Measurements from ENCODE around the gene ACAP2. TPM values are rescaled to one million over a fixed set of nuclear protein-coding genes. Genes with fewer than 3 reads are reported as not detected.
"Not testable (repeated sequence)": the region's sequence is repeated elsewhere in the genome, so short reads cannot be mapped to it uniquely, and the experiment has no call there.

Gene ACAP2
- total RNA-seq, 1 donor from 2014 or later, result 53.9 TPM

DNA sequence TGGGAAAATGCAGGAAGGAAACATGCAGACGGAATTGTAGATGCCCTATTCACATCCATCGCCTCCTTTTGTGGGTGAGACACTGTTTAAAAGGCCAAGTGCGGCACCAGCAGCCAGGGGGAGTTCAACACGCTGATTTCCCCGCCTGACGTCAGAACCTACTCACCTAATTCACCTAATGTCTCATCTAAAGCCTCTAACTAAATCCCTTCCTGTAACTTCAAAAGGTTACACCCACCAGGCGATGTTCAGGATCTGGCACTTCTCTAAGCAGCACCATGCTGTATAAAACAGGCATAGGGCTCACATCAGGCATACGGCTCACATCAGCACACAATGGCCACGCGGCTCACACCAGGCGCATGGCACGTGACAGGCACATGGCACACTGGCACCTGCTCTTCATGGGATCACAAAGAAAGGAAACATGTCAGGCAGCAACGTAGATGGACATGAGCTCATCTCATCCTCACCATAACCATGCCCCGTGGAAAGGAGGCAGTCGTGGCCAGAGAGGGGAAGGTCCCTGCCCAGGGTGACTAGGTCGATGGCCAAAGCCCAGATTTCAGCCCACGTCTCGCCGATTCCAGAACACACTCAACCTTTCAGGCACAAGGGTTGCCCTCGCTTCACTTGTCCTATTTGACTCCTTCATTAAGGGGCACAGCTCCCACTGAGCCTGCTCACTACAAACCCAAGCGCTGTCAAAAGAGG, 193.6 kb downstream of the ACAP2 start:
- peak; percentile 22 for DNase-seq (ENCODE audit: low spot score)

DNA sequence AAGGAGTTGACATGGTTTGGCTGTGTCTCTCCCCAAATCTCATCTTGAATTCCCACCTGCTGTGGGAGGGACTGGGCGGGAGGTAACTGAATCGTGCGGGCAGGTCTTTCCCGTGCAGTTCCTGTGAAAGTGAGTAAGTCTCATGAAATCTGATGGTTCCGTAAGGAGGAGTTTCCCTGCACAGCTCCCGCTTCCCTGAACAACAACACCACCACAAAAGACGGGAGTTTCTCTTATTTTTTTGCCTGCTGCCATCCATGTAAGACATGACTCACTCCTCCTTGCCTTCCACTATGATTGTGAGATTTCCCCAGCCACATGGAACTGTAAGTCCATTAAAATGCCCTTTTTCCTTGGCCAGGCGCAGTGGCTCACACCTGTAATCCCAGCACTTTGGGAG, 194.5 kb downstream of the ACAP2 start:
- peak; percentile 37 for DNase-seq (ENCODE audit: low spot score)

DNA sequence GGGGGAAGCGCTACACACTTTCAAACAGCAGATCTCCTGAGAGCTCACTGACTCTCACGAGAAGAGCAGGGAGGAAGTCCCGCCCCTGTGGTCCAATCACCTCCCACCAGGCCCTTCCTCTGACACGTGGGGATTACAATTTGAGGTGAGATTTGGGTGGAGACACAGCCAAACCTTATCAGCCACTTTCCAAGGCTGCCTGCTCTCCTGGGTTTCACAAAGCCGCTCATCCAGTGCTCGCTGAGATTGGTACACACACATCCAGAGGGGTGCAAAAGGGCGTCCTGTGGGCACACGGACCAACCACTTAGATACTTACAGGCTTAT, 195.0 kb downstream of the ACAP2 start:
- DNase-seq (ENCODE audit: low spot score), result peak; percentile 22

DNA sequence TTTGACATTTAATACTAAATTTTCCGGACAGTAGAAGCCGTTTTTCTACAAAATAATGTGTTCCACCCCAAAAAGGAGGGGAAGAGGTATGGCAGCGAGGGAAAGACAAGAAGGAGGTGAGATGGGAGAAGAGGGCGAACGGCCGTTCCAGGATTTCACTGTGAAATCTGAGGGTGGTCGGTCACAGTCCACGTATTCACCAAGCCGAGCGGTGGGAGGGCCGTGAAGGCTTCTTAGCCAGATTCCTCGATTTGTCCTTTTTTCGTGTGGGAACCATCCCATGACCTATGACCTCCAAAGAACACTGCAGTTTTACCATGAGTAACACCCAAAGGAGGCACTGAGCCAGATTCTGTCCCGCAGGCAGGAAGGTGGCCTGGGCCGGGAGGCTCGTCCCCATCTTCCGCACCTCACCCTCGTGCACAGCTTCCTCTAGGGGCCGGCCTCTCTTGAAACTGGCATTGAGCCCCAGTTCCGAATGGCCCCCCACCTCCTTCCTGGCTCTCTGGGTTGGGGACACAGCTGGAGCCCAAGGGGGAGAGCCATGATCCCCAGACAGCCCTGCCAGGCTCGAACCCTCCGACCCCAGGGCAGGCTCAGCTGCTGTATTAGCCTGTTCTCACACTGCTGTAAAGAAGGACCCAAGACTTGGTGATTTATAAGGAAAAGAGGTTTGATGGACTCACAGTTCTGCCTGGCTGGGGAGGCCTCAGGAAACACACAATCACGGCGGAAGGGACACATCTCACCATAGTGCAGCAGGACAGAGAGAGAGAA, 195.5 kb downstream of the ACAP2 start:
- DNase-seq (ENCODE audit: low spot score), result peak; percentile 45

DNA sequence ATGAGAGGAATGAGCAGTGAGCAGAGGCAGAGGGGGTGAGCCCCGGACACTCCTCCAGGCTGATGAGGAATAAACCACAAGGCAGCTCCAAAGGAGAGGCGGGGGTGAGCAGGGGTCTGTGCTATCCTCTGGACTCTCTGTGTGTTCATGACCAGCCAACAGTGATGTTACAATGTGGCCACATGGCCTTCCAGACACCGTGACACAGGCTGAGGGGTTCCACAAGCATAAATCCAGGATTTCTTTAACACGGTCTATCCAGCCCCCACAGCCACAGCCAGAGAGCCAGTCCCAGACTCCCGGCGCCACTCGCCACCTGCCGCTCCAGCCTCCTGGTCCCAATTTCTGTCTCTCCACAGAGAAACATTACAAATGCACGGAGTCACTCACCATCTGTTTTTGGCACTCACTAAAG, 196.2 kb downstream of the ACAP2 start:
- no peak for DNase-seq (ENCODE audit: low spot score)

DNA sequence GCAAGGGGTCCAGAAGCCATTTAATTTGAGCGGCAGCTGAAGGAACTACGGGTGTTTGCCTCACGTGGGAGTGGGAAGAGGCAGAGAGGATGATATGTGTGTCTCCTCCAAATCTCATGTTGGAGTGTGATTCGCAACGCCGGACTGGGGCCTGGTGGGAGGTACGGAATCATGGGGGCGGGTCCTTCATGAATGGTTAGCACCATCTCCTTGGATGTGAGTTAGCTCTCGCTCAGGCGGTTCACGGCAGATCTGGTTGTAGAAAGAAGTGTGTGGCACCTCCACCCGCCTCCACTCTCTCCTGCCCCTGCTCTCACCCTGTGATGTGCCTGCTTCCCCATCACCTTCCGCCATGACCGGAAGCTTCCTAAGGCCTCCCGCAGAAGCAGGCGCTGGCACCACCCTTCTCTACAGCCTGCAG, 197.3 kb downstream of the ACAP2 start:
- peak; percentile 84 for DNase-seq (ENCODE audit: low spot score)

DNA sequence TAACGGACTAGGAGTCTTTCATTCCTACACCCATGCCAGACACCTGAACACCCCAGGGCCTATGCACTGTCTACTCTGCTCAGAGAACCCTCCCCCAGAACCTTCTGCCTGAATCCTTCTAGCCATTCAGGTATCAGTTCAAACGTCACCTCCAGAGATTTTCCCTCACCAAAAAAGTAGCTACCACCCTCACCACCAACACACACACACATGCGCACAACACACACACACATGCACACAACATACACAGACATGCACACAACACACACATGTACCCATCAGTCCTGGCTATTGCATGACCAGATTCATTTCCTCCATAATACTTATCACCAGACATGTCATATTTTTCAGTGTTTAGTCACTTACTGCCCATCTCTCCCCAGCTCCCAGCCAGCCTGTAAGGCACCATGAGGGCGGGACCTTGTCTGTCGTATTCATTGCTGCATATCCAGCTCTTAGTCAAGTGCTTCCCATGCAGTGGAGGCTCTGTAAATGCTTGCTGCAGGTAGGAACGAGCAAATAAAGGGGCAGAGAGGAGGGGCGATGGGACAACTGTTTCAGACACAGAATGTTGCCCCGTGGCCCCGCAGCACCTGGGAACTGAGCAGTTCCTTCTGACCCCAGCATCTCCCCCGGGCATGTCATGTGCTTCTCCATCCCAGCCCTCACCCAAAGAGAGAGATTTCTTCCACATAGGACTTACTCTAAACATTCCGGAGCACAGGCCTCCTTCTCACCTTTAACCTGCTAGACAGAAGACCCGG, 201.0 kb downstream of the ACAP2 start:
- DNase-seq (ENCODE audit: low spot score), result no peak

DNA sequence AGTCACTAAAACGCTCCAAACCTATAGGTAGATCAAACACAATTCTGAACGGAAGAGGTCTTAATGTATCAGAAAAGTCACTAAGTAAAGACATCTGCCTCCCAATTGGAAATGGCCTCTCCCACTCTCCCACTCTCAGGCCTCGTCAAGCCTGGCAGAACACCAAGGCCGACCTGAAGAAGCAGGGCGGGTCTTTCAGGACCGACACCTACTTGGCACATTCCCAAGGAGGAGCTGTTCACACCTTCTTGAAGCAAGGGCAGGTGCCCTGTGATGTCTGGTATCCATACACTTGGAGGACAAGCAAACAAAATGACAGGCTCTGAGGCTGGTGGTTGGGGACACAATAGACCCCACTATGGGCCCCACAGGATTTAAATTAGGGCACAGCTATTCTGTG, 201.9 kb downstream of the ACAP2 start:
- peak; percentile 83 for DNase-seq (ENCODE audit: low spot score)

DNA sequence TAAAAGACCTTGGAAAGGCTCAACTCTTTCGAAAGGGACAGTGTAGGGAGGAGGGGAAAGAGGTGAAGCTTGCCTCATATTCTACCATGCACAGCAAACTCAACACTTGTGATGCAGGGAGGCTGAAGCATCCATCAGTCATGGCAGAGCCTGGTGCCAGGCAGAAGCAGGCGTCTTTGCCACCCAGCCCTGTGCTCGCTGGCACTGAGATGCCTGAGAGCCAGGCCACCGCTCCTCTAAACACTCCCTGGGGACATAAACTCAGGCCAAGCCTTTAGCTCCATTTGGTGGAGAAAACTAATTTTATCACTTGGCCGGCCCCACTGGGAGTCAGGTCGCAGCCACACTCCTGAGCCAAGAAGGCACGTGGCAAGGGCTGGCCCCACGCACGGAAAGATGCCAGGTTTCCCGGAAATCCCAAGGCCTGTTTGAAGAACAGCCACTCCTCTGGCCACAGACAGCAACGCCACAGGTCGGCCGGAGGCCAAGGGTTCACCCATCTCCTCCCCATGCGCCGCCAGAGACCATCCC, 202.6 kb downstream of the ACAP2 start:
- peak; percentile 87 for DNase-seq (ENCODE audit: low spot score)

DNA sequence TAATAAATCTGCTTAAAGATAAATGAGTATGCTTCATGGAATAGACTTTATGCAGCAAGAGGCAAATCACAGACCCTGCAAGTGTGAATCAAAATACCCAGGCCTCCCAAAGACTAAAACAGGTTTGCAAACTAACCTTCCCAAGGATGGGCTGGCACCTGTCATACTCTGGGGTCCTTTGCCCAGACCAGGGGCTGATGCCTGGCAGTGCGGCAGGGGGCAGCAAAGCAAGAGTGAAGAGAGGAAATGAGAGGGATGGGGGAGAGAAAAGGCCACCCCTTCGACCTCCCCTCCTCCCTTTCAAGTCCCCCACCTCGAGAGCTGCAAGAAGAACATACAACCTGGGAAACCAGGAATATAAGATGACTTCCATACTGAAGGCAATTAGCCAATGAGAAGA, 203.7 kb downstream of the ACAP2 start:
- no peak for DNase-seq (ENCODE audit: low spot score)

DNA sequence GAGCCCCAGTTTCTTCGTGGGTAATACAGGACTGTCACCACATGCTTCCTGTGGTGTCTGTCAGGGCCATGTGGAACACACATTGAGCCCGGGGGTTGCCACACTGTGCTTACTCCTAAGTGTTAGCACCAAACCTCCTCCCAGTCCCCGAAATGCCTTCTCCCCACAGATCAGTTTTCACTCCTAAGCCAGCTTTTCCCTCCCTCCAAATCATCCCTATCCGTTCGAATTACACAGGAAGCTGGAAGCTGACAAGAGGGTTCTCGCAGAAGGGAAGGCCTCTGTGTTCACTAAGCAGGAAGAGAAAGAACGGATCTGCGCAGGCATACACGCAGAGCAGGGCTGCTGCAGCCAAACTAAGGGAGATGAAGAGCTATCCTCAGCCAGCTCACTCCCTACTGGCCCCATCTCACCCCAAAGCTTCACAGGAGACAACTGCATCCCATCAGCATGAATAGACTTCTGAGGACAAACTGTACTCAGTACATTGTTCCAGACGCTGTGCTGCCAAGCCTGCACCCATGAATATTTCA, 204.2 kb downstream of the ACAP2 start:
- no peak for DNase-seq (ENCODE audit: low spot score)

DNA sequence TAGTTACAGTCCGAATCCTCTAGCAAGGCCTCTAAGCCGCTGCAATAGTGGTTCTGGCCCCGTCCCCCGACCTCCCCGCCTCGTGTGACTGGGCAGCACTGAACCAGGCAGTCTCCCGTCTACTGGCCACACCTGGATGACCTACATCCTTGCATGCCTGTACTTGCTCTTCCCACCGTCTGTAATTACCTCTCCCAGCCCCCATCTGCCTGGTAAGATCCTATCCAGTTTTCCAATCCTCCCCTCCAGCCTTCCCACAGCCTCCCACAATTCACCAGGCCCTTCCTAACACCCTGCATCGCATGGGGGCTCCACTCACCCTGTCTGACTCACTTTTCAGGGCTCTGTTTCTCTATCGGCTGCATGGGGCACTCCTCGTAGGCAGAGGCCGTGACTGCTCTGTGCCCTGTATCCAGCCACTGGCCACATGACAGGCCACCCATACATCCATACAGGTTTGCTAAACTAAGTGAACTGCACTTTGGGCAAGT, 204.7 kb downstream of the ACAP2 start:
- no peak for DNase-seq (ENCODE audit: low spot score)

DNA sequence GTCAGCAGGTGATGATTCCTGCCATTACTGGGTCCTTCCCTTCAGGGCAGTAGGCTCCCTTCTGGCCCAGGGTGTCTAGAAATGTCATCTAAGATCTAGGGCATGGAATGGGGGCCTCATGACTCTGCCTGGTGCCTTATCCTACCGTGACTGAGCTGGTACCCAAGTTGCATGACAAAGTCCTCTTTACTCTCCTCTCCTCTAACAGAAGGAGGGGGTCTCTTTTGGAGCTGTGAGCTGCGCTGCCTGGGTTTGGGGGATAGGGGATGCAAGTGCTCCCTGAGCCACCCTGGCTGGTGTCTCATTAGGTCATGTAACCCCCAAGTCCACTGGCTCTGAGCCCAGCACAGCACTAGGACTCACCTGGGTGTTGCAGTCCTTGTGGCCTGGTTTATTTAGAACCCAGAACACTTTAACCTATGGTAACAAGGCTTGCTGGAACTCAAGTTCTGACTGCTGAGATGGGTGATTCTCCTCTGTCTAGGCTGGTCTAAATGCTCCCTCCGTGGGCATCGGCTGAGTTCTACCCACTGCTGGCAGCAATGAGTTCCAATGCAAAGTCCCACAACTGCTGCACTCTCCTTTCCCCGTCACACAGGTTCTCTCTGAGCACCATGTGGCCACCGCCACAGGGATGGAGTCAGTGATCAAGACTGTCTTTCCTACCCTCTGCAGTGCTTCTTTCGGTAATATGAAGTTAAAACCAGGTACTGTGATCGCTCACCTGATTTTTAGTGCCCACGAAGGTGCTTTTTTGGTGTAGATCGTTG, 205.8 kb downstream of the ACAP2 start:
- no peak for DNase-seq (ENCODE audit: low spot score)

DNA sequence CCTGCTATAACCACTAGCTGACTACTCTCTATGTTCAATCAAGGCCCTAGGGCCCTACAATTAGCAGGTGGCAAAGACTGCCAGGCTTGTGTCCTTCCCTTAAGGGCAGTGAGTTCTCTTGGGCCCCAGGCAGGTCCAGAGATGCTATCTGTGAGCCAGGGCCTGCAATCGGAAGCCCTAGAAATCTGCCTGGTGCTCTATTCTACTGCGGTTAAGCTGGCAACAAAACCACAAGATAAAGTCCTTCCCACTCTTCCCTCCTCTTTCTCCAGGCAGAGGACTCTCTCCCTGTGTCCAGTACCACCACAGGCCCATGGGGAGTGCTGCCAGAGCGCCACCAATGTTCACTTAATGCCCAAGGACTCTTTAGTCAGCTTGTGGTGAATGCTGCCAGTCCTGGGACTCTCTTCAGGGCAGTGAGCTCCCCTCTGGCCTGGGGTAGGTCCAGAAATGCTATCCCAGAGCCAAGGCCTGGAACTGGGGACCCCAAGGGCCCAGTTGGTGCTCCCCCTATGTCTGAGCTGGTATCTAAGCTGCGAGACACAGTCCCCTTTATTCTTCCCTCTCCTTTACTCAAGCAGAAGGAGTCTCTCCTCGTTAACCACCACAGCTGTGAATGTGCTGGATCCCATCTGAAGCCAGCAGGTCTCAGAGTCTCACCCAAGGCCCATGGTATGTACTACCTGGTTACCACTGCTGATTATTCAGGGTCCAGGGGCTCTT, 206.6 kb downstream of the ACAP2 start:
- peak; percentile 83 for DNase-seq (ENCODE audit: low spot score)

DNA sequence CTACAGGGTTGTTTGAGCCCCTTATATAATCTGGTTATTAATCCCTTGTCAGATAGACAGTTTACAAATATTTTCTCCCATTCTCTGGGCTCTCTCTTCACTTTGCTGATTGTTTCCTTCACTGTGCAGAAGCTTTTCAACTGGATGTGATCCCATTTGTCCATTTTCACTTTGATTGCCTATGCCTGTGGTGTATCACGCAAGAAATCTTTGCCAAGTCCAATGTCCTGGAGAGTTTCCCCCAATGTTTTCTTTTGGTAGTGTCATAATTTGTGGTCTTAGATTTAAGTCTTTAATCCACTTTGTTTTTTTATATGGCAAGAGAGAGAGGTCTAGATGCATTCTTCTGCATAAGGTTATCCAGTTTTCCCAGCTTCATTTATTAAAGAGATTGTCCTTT, 212.6 kb downstream of the ACAP2 start:
- no peak for DNase-seq (ENCODE audit: low spot score)

DNA sequence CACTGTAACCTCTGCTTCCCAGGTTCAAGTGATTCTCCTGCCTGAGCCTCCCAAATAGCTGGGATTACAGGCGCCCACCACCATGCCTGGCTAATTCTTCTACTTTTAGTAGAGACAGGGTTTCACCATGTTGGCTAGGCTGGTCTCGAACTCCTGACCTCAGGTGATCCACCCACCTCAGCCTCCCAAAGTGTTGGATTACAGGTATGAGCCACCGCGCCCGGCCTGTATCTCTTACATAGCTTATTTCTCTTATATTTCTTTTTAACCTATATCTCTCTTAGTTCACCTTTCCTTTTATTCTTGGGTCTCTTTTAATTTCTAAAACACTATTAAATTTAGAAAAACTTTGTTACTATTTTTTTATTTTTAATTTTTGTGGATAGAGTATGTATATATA, 213.9 kb downstream of the ACAP2 start:
- DNase-seq (ENCODE audit: low spot score), result not testable (repeated sequence)

DNA sequence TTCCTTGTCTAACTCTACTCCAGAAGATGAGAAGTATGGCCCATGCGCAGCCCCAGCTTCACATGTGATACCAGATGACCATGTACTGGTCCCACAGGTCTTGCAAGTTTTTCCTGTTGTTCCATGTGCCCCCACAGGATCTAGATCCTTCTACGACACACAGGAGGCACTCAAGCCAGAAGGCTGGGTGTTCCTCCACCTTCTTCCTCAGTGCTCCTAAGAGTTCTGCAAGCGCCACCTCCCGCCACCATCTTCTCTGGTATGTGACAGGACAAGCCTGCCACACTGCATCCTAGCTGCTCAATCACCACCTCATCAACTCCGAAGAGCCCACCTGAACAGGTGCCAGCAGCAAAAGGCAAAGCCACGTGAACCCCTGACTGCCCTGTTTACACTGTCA, 214.9 kb downstream of the ACAP2 start:
- DNase-seq (ENCODE audit: low spot score), result no peak

DNA sequence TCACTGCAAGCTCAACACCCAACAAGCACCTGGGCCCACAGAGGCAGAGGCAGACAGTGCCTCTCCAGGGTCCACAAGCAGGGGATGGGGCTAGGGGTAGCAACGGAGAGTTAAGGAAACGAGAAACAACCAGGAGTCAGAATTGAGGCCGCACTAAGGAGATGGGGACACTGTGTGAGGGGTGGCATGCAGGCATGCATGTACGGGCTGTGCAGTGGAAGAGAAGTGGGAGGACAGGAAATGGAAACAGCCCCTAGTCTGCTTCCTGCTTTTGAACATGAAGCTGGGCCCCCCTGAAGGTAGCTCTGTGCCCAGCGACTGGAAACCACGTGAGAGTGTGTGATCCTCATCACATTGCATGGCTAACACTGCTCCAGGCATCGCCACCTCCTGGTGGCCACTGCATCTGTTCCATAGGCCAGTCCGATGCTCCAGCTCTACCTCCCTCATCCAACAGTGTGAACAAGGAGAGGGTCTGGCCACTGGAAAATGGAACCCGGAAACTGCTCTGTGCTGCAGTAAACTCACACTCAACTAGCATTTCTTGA, 215.8 kb downstream of the ACAP2 start:
- DNase-seq (ENCODE audit: low spot score), result no peak

DNA sequence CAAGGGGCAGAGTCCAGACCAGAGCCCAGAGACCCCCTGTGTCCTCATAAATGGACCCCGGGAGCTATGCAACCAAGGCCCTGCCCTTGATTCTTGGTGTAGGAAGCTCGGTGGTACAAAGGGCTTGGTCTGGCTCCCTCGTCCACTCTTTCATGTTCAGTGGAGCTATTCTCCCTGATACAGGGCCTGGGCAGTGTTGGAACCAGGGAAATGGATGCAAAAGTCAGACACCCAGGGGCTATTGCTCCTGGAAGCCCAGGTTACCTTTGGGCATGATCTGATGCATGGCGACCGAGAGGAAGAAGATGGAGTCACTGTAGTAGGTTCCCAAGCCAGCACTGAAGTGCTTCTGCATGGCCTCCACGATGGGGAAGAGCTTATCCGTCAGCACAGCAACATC, 216.4 kb downstream of the ACAP2 start:
- DNase-seq (ENCODE audit: low spot score), result no peak

Data from mesenteric fat pad (tissue), 1 donor.